SK-N-SH treated with all-trans-retinoic acid at 6 μM for 48 hours (cell line): ENCODE results near the gene PTTG1IP.

Experiments
- ATAC-seq: fragments of 200-7000 bp; cut with Tn5 transposase; 3 replicates; pipeline ENCODE4 v1.9.1; 2020; ENCODE audit warnings: mild to moderate bottlenecking, moderate library complexity
- BACH2 ChIP-seq: fragments of 250-450 bp; sonication (Bioruptor Pico); IDR thresholded peaks from 2 replicates; pipeline ENCODE4 v1.9.0; 2021; ENCODE audit warnings: mild to moderate bottlenecking, borderline replicate concordance
- CREB5 ChIP-seq: fragments of 250-450 bp; sonication (Bioruptor Pico); IDR thresholded peaks from 2 replicates; pipeline ENCODE4 v1.5.1; 2020; ENCODE audit warnings: low read depth, mild to moderate bottlenecking, moderate library complexity
- CSDC2 ChIP-seq: fragments of 250-450 bp; sonication (Bioruptor Pico); IDR thresholded peaks from 2 replicates; pipeline ENCODE4 v1.5.0; 2020; ENCODE audit warnings: mild to moderate bottlenecking, moderate library complexity
- CSRNP3 ChIP-seq: fragments of 250-450 bp; sonication (Bioruptor Pico); IDR thresholded peaks from 2 replicates; pipeline ENCODE4 v1.5.1; 2021; ENCODE audit warnings: mild to moderate bottlenecking, moderate library complexity
- GLIS3 ChIP-seq: fragments of 250-450 bp; sonication (Bioruptor Pico); IDR thresholded peaks from 2 replicates; pipeline ENCODE4 v1.5.0; 2020; ENCODE audit warnings: mild to moderate bottlenecking, moderate library complexity
- ISL1 ChIP-seq: fragments of 250-450 bp; sonication (Bioruptor Pico); IDR thresholded peaks from 2 replicates; pipeline ENCODE4 v2.1.2; 2022; ENCODE audit warnings: mild to moderate bottlenecking, moderate library complexity
- OSR1 ChIP-seq: fragments of 250-450 bp; sonication (Bioruptor Pico); IDR thresholded peaks from 2 replicates; pipeline ENCODE4 v1.8.0; 2022; ENCODE audit warnings: moderate library complexity, mild to moderate bottlenecking, inconsistent platforms
- PATZ1 ChIP-seq: fragments of 250-450 bp; sonication (Bioruptor Pico); IDR thresholded peaks from 2 replicates; pipeline ENCODE4 v1.8.0; 2020; ENCODE audit warnings: mild to moderate bottlenecking, moderate library complexity, borderline replicate concordance
- POU6F1 ChIP-seq: fragments of 250-450 bp; sonication (Bioruptor Pico); IDR thresholded peaks from 2 replicates; pipeline ENCODE4 v1.8.0; 2021; ENCODE audit warnings: low read depth, mild to moderate bottlenecking, moderate library complexity, borderline replicate concordance
- PPARA ChIP-seq: fragments of 250-450 bp; sonication (Bioruptor Pico); IDR thresholded peaks from 2 replicates; pipeline ENCODE4 v1.5.0; 2020; ENCODE audit warnings: mild to moderate bottlenecking, borderline replicate concordance
- TCF4 ChIP-seq: fragments of 250-450 bp; sonication (Bioruptor Pico); IDR thresholded peaks from 2 replicates; pipeline ENCODE4 v1.8.0; 2021; ENCODE audit warnings: mild to moderate bottlenecking, moderate library complexity, borderline replicate concordance
- TOX ChIP-seq: fragments of 250-450 bp; sonication (Bioruptor Pico); IDR thresholded peaks from 2 replicates; pipeline ENCODE4 v1.8.0; 2021; ENCODE audit warnings: mild to moderate bottlenecking, moderate library complexity, borderline replicate concordance
- TSHZ2 ChIP-seq: fragments of 250-450 bp; sonication (Bioruptor Pico); IDR thresholded peaks from 2 replicates; pipeline ENCODE4 v1.5.0; 2020; ENCODE audit warnings: mild to moderate bottlenecking, moderate library complexity
- ZC3H10 ChIP-seq: fragments of 250-450 bp; sonication (Bioruptor Pico); IDR thresholded peaks from 2 replicates; pipeline ENCODE4 v1.5.1; 2021; ENCODE audit warnings: mild to moderate bottlenecking, moderate library complexity
- ZFP3 ChIP-seq: fragments of 250-450 bp; sonication (Bioruptor Pico); IDR thresholded peaks from 2 replicates; pipeline ENCODE4 v1.5.0; 2020; ENCODE audit warnings: mild to moderate bottlenecking, moderate library complexity
- ZNF565 ChIP-seq: fragments of 450-650 bp; formaldehyde crosslinking; conservative IDR thresholded peaks from 2 replicates; pipeline ENCODE4 v1.5.0; 2020; ENCODE audit warnings: low read depth, mild to moderate bottlenecking, moderate library complexity
- ZNF70 ChIP-seq: fragments of 450-650 bp; formaldehyde crosslinking; IDR thresholded peaks from 2 replicates; pipeline ENCODE4 v1.5.0; 2020; ENCODE audit warnings: mild to moderate bottlenecking, moderate library complexity
- ZNF8 ChIP-seq: fragments of 450-650 bp; formaldehyde crosslinking; IDR thresholded peaks from 2 replicates; pipeline ENCODE4 v1.5.0; 2020; ENCODE audit warnings: mild to moderate bottlenecking, moderate library complexity

PTTG1IP gene

GRCh38 chr21:44892536-44893277, 19.2 kb upstream of the PTTG1IP start (continued):
- TF ChIP-seq TSHZ2 (CRISPR knock-in tag) (no peak), CSDC2 (no peak)

- TF ChIP-seq CSDC2 (no peak), ZNF565 (no peak), OSR1 (CRISPR knock-in tag) (no peak), GLIS3 (CRISPR knock-in tag) (no peak), ZNF70 (no peak), TCF4 (no peak)
- no peak for ATAC-seq
Observed at GRCh38 chr21:44892095-44892494, 18.6 kb upstream of the PTTG1IP start.

GRCh38 chr21:44891631-44892031, 18.1 kb upstream of the PTTG1IP start:
- TF ChIP-seq BACH2 (no peak), TOX (CRISPR knock-in tag) (no peak), OSR1 (CRISPR knock-in tag) (no peak), PPARA (no peak), ZNF565 (no peak), ZNF8 (no peak), CREB5 (no peak), ISL1 (no peak), PATZ1 (no peak), CSRNP3 (CRISPR knock-in tag) (no peak), ZFP3 (CRISPR knock-in tag) (no peak), GLIS3 (CRISPR knock-in tag) (no peak), CSDC2 (no peak)
- ATAC-seq, result no peak

- no peak for ATAC-seq
- TF ChIP-seq BACH2, result no peak
- no peak for TF ChIP-seq TOX (CRISPR knock-in tag)
- no peak for TF ChIP-seq PATZ1
- TF ChIP-seq CSRNP3 (CRISPR knock-in tag), result no peak
- no peak for TF ChIP-seq GLIS3 (CRISPR knock-in tag)
- no peak for TF ChIP-seq ZC3H10
- no peak for TF ChIP-seq PPARA
- no peak for TF ChIP-seq POU6F1
- TF ChIP-seq ZFP3 (CRISPR knock-in tag), result no peak
- TF ChIP-seq TSHZ2 (CRISPR knock-in tag), result no peak
- TF ChIP-seq TCF4, result no peak
- no peak for TF ChIP-seq OSR1 (CRISPR knock-in tag)
- TF ChIP-seq ISL1, result no peak
- TF ChIP-seq ZNF8, result no peak
Observed at GRCh38 chr21:44890961-44891541, 17.6 kb upstream of the PTTG1IP start.
